GM19099 (cell line): ENCODE results near the gene DNASE1L3.

Experiments used
- POLR2A ChIP-seq: IDR thresholded peaks from 3 replicates; pipeline ENCODE4 v1.6.1; 2011; ENCODE audit warnings: low read depth; ENCODE audit not compliant: insufficient read length; ENCODE audit errors: extremely low read depth

Gene DNASE1L3

DNA sequence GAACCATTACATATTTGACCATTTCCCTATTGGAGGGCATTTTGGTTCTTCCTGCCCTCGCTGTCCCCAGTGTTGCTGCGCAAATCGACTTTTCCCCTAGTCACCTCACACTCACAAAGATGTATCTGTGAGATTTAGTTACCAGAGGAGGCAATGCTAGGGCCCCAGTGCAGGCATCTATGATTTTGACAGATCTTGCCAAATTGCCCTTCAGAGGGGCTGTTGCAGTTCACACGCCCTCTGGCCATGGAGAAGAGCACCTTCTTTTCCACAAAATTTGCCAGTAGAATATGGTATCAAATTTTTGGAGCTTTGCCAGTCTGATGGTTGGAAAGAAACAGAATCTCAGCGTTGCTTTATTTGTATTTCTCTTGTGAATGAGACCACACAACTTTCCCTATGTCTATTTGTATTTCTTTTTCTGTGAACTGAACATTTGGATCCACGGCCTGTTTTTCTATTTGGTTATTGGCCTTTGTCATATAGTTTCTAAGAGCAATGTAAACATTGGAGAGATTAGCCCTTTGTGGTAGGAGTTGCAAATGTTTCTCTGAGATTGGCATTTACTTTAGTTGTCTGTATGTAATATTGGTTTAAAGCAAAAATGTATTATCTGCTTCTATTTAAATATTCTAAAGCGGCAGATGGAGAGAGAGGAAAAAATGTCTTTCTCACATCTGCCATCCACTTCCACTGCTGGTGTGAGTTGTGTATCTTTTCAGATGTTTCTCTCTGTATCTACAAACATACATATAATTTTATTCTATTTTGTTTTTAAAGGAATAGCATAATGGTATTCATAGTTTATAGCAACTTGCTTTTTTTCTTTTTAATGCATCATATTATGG, 66.1 kb downstream of the DNASE1L3 start:
- no peak for TF ChIP-seq POLR2A

DNA sequence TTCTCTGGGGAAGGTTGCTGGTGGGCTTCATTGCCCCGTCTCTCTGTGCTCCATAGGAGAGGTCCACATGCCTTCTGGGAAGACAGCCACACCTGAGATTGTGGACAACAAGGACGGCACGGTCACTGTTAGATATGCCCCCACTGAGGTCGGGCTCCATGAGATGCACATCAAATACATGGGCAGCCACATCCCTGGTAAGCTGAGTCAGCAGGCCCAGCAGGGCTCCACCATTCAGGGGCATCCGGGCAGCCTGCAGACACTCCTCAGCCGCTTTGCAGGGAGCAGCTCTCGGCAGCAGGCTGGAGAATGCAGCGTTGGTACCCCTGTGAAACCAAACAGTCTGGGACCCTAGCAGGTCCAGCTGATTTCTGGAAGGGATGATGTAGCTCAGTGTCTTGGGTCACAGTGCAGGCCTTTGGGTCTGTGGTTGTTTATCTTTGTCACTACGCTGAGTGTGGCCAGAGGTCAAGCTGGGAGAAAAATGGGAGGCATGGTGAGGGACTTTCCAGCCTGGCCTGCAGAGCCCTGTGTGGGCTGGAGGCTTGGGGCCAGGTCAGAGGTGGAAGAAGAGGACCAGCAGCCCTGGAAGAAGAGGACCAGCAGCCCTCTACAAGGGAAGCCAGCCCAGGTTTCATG, 67.2 kb downstream of the DNASE1L3 start:
- no peak for TF ChIP-seq POLR2A
